Measurements from ENCODE around the gene AP3S2. TPM values are rescaled to one million over a fixed set of nuclear protein-coding genes. Genes with fewer than 3 reads are reported as not detected.
"Not testable (repeated sequence)": the region's sequence is repeated elsewhere in the genome, so short reads cannot be mapped to it uniquely, and the experiment has no call there.

The AP3S2 gene
- total and polyA plus RNA-seq, 10 donors = 5.4 to 54.9 (median 33.8) TPM

DNA sequence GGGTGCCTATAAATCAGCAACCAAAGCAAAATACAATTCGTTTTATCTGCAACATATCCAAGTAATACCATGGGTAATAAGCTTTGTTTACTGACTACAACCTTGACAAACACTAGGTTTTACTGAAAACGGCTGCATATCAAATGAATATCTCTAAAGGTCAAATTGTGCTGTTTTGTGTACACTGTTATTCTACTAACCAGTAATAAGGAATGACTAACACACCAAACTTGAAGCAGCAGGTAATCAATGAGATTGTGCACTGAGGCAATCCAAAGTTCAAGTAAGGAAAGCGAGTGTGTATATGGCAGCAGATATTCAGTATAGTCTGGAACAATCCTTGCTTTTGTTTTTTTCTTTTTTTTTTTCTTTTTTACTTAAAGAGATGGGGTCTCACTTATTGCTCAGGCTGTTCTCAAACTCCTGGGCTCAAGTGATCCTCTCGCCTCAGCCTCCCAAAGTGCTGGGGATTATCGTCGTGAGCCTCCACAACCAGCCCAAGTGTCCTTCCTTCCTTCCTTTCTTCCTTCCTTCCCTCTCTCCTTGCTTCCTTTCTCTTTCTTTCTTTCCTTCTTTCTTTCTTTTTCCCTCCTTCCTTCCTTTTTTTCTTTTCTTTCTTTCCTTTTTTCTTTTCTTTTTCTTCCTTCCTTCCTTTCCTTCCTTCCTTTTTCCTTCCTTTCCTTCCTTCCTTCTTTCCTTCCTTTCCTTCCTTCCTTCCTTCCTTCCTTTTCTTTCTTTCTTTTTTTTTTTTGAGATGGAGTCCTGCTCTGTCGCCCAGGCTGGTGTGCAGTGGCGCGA, 34.9 kb downstream of the AP3S2 start:
- intact Hi-C loops (cut with DNase I; ENCODE audit: low total_unique reads) = no loop called here
- DNase-seq = no peak
- H3K27me3 ChIP-seq (replicated peaks in 1 of 7) = no peaks in the 10 kb centered on the region
- H3K4me1 ChIP-seq = peaks cover 0 to 21% (median 2%) of the 10 kb centered on the region in 6 donors
- H3K36me3 ChIP-seq = peaks cover 0 to 80% (median 25%) of the 10 kb centered on the region in 6 donors
- no peak for TF ChIP-seq POLR2A (IDR thresholded peaks at IDR 0.05)
- TF ChIP-seq POLR2AphosphoS5 (IDR thresholded peaks at IDR 0.05) = no peak
- TF ChIP-seq CTCF (IDR thresholded peaks at IDR 0.05 in 8 of 11, conservative IDR thresholded peaks at IDR 0.05 in 3 of 11) = no peak
- 85 to 93% (median 87%) methylated on average over 9 of the region's 9 CpGs for WGBS, 5 donors
- no peaks in the 10 kb centered on the region for H3K9me3 ChIP-seq
- H3K27ac ChIP-seq = no peak overlapping the region
- H3K4me3 ChIP-seq = no peak overlapping the region

GRCh38 chr15:89857673-89858072, 36.1 kb downstream of the AP3S2 start:
- Histone ChIP-seq H3K27me3 (replicated peaks in 1 of 7) (no peaks in the 10 kb centered on the region), H3K36me3 (peaks cover 0 to 69% (median 21%) of the 10 kb centered on the region in 6 donors), H3K27ac (no peak overlapping the region), H3K9me3 (no peaks in the 10 kb centered on the region), H3K4me1 (peaks cover 0 to 25% (median 2%) of the 10 kb centered on the region in 6 donors), H3K4me3 (no peak overlapping the region)
- WGBS, 5 donors = 88 to 93% (median 91%) methylated on average over 3 of the region's 3 CpGs
- no peak for TF ChIP-seq CTCF (IDR thresholded peaks at IDR 0.05 in 8 of 11, conservative IDR thresholded peaks at IDR 0.05 in 3 of 11)
- TF ChIP-seq POLR2AphosphoS5 (IDR thresholded peaks at IDR 0.05) = no peak
- TF ChIP-seq POLR2A (IDR thresholded peaks at IDR 0.05) = no peak
- no peak for DNase-seq
- intact Hi-C loops (cut with DNase I; ENCODE audit: low total_unique reads) = no loop called here

- no peak overlapping the region for H3K27ac ChIP-seq
- H3K4me1 ChIP-seq = peaks cover 0 to 30% (median 15%) of the 10 kb centered on the region in 6 donors
- TF ChIP-seq CTCF (IDR thresholded peaks at IDR 0.05 in 8 of 11, conservative IDR thresholded peaks at IDR 0.05 in 3 of 11) = no peak
- TF ChIP-seq POLR2AphosphoS5 (IDR thresholded peaks at IDR 0.05) = no peak
- no peak for TF ChIP-seq POLR2A (IDR thresholded peaks at IDR 0.05)
- no peaks in the 10 kb centered on the region for H3K27me3 ChIP-seq (replicated peaks in 1 of 7)
- WGBS, 5 donors = 88 to 96% (median 93%) methylated on average over 3 of the region's 3 CpGs
- H3K4me3 ChIP-seq = no peak overlapping the region
- intact Hi-C loops (cut with DNase I; ENCODE audit: low total_unique reads) = no loop called here
- H3K36me3 ChIP-seq = peaks cover 0 to 65% (median 21%) of the 10 kb centered on the region in 6 donors
- H3K9me3 ChIP-seq = no peaks in the 10 kb centered on the region
- DNase-seq = no peak
Measured at GRCh38 chr15:89855948-89856347, 37.8 kb downstream of the AP3S2 start.

- H3K27ac ChIP-seq; H3K4me3 ChIP-seq; H3K9me3 ChIP-seq; intact Hi-C loops (cut with DNase I; ENCODE audit: low total_unique reads); DNase-seq; H3K27me3 ChIP-seq (replicated peaks in 1 of 7): not testable (repeated sequence)
- 89 to 97% (median 92%) methylated on average over 7 to 11 of the region's 17 CpGs for WGBS, 5 donors
- H3K4me1 ChIP-seq = peaks cover 0 to 33% (median 16%) of the 10 kb centered on the region in 6 donors
- H3K36me3 ChIP-seq = peaks cover 0 to 63% (median 12%) of the 10 kb centered on the region in 6 donors
Measured at GRCh38 chr15:89854863-89855262, 38.9 kb downstream of the AP3S2 start.

Data from spleen (tissue), 11 donors.